ENCODE data around the gene OOSP2. TPM values are rescaled to one million over a fixed set of nuclear protein-coding genes. Genes with fewer than 3 reads are reported as not detected.
"Not testable (repeated sequence)": the region's sequence is repeated elsewhere in the genome, so short reads cannot be mapped to it uniquely, and the experiment has no call there.

Gene OOSP2
- not detected in 2 replicates for total RNA-seq (2014; rRNA removed; shearing (Covaris generic))

GRCh38 chr11:60040109-60040508 lies at the start of gene OOSP2:
OOSP2 (plus strand) TSS chr11:60040409; CDS start chr11:60040460, 51 bp downstream.
- in situ Hi-C loops (cut with HindIII; ENCODE audit: low sequenced_read_pairs), result no loop called here

GRCh38 chr11:59990421-59990820 lies 49.8 kb upstream of the OOSP2 start:
- no peak for DNase-seq (ENCODE audit: low spot score)
- in situ Hi-C loops (cut with HindIII; ENCODE audit: low sequenced_read_pairs), result no loop called here

More at GRCh38 chr11:60040109-60040508, at the start of gene OOSP2:
- DNase-seq (ENCODE audit: low spot score), result no peak

- DNase-seq (ENCODE audit: low spot score), result no peak
- in situ Hi-C loops (cut with HindIII; ENCODE audit: low sequenced_read_pairs), result no loop called here
Measured at GRCh38 chr11:59992425-59992824, 47.8 kb upstream of the OOSP2 start.

GRCh38 chr11:59997800-59998199 lies 42.4 kb upstream of the OOSP2 start:
- in situ Hi-C loops (cut with HindIII; ENCODE audit: low sequenced_read_pairs), result no loop called here

GRCh38 chr11:59999691-60000090 lies 40.5 kb upstream of the OOSP2 start:
- in situ Hi-C loops (cut with HindIII; ENCODE audit: low sequenced_read_pairs), result no loop called here

More at GRCh38 chr11:59997800-59998199, 42.4 kb upstream of the OOSP2 start:
- DNase-seq (ENCODE audit: low spot score), result no peak

GRCh38 chr11:60003729-60004128 lies 36.5 kb upstream of the OOSP2 start:
- DNase-seq (ENCODE audit: low spot score), result no peak
- in situ Hi-C loops (cut with HindIII; ENCODE audit: low sequenced_read_pairs), result no loop called here

More at GRCh38 chr11:59999691-60000090, 40.5 kb upstream of the OOSP2 start:
- no peak for DNase-seq (ENCODE audit: low spot score)

GRCh38 chr11:60005360-60005759 lies 34.8 kb upstream of the OOSP2 start:
- no peak for DNase-seq (ENCODE audit: low spot score)
- in situ Hi-C loops (cut with HindIII; ENCODE audit: low sequenced_read_pairs), result no loop called here

- in situ Hi-C loops (cut with HindIII; ENCODE audit: low sequenced_read_pairs), result no loop called here
- no peak for DNase-seq (ENCODE audit: low spot score)
Measured at GRCh38 chr11:60016881-60017280, 23.3 kb upstream of the OOSP2 start, which contains the start of gene OOSP4B. OOSP4B (plus strand) TSS chr11:60017181.

- in situ Hi-C loops (cut with HindIII; ENCODE audit: low sequenced_read_pairs), result no loop called here
- no peak for DNase-seq (ENCODE audit: low spot score)
Measured at GRCh38 chr11:60018058-60018457, 22.2 kb upstream of the OOSP2 start.

GRCh38 chr11:60020376-60020775 lies 19.8 kb upstream of the OOSP2 start:
- in situ Hi-C loops (cut with HindIII; ENCODE audit: low sequenced_read_pairs); DNase-seq (ENCODE audit: low spot score): not testable (repeated sequence)

- no peak for DNase-seq (ENCODE audit: low spot score)
- in situ Hi-C loops (cut with HindIII; ENCODE audit: low sequenced_read_pairs), result no loop called here
Measured at GRCh38 chr11:60029015-60029632, 11.1 kb upstream of the OOSP2 start.

- in situ Hi-C loops (cut with HindIII; ENCODE audit: low sequenced_read_pairs); DNase-seq (ENCODE audit: low spot score): not testable (repeated sequence)
Measured at GRCh38 chr11:60050422-60050821, 10.2 kb downstream of the OOSP2 start.

- DNase-seq (ENCODE audit: low spot score); in situ Hi-C loops (cut with HindIII; ENCODE audit: low sequenced_read_pairs): not testable (repeated sequence)
Measured at GRCh38 chr11:60050839-60051238, 10.6 kb downstream of the OOSP2 start.

GRCh38 chr11:60056349-60056969 lies 16.2 kb downstream of the OOSP2 start, which contains the start of gene MS4A3:
MS4A3 (plus strand) TSS chr11:60056665; CDS start chr11:60061161, 4,496 bp downstream.
- in situ Hi-C loops (cut with HindIII; ENCODE audit: low sequenced_read_pairs), result no loop called here
- DNase-seq (ENCODE audit: low spot score), result no peak

- in situ Hi-C loops (cut with HindIII; ENCODE audit: low sequenced_read_pairs), result no loop called here
- no peak for DNase-seq (ENCODE audit: low spot score)
Measured at GRCh38 chr11:60059052-60059451, 18.8 kb downstream of the OOSP2 start.

GRCh38 chr11:60059521-60060240 lies 19.5 kb downstream of the OOSP2 start:
- in situ Hi-C loops (cut with HindIII; ENCODE audit: low sequenced_read_pairs), result no loop called here

GRCh38 chr11:60064111-60064510 lies 23.9 kb downstream of the OOSP2 start:
- no peak for DNase-seq (ENCODE audit: low spot score)
- in situ Hi-C loops (cut with HindIII; ENCODE audit: low sequenced_read_pairs), result no loop called here

More at GRCh38 chr11:60059521-60060240, 19.5 kb downstream of the OOSP2 start:
- DNase-seq (ENCODE audit: low spot score), result no peak

- DNase-seq (ENCODE audit: low spot score), result no peak
- in situ Hi-C loops (cut with HindIII; ENCODE audit: low sequenced_read_pairs), result no loop called here
Measured at GRCh38 chr11:60065801-60066200, 25.6 kb downstream of the OOSP2 start.

- in situ Hi-C loops (cut with HindIII; ENCODE audit: low sequenced_read_pairs), result no loop called here
- DNase-seq (ENCODE audit: low spot score), result no peak
Measured at GRCh38 chr11:60069450-60069849, 29.2 kb downstream of the OOSP2 start.

GRCh38 chr11:60071644-60072043 lies 31.4 kb downstream of the OOSP2 start:
- in situ Hi-C loops (cut with HindIII; ENCODE audit: low sequenced_read_pairs), result not testable (repeated sequence)

More at GRCh38 chr11:60071644-60072043, 31.4 kb downstream of the OOSP2 start:
- not testable (repeated sequence) for DNase-seq (ENCODE audit: low spot score)

All from G401 (cell line).